SU-DHL-6 (cell line): ENCODE results near the gene RGMB.

ENCODE experiments used
- EZH2phosphoT487 ChIP-seq: fragments of 200-600 bp; sonication (generic), shearing (Covaris generic); conservative IDR thresholded peaks from 2 replicates; pipeline ENCODE4 v1.6.1; 2018; ENCODE audit warnings: mild to moderate bottlenecking, antibody characterized with exemption, low read length, moderate library complexity, mixed read lengths
- TF ChIP-seq, protein P1 (sequence below): fragments of 200-600 bp; sonication (generic); IDR thresholded peaks from one replicate; pipeline ENCODE4 v1.5.1; 2017; ENCODE audit warnings: antibody characterized with exemption, mild to moderate bottlenecking, low read length, moderate library complexity; ENCODE audit not compliant: insufficient read depth, poor library complexity, severe bottlenecking

GRCh38 chr5:98776066-98776705 lies 2.7 kb downstream of the RGMB start:
- TF ChIP-seq, protein P1, sequence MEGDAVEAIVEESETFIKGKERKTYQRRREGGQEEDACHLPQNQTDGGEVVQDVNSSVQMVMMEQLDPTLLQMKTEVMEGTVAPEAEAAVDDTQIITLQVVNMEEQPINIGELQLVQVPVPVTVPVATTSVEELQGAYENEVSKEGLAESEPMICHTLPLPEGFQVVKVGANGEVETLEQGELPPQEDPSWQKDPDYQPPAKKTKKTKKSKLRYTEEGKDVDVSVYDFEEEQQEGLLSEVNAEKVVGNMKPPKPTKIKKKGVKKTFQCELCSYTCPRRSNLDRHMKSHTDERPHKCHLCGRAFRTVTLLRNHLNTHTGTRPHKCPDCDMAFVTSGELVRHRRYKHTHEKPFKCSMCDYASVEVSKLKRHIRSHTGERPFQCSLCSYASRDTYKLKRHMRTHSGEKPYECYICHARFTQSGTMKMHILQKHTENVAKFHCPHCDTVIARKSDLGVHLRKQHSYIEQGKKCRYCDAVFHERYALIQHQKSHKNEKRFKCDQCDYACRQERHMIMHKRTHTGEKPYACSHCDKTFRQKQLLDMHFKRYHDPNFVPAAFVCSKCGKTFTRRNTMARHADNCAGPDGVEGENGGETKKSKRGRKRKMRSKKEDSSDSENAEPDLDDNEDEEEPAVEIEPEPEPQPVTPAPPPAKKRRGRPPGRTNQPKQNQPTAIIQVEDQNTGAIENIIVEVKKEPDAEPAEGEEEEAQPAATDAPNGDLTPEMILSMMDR, result no peak
- no peak for TF ChIP-seq EZH2phosphoT487
